ENCODE results near the gene TMEM245. TPM values are rescaled to one million over a fixed set of nuclear protein-coding genes. Genes with fewer than 3 reads are reported as not detected.

TMEM245 gene
- total RNA-seq, 1 experiment from 2014 or later: 59.8 TPM

DNA sequence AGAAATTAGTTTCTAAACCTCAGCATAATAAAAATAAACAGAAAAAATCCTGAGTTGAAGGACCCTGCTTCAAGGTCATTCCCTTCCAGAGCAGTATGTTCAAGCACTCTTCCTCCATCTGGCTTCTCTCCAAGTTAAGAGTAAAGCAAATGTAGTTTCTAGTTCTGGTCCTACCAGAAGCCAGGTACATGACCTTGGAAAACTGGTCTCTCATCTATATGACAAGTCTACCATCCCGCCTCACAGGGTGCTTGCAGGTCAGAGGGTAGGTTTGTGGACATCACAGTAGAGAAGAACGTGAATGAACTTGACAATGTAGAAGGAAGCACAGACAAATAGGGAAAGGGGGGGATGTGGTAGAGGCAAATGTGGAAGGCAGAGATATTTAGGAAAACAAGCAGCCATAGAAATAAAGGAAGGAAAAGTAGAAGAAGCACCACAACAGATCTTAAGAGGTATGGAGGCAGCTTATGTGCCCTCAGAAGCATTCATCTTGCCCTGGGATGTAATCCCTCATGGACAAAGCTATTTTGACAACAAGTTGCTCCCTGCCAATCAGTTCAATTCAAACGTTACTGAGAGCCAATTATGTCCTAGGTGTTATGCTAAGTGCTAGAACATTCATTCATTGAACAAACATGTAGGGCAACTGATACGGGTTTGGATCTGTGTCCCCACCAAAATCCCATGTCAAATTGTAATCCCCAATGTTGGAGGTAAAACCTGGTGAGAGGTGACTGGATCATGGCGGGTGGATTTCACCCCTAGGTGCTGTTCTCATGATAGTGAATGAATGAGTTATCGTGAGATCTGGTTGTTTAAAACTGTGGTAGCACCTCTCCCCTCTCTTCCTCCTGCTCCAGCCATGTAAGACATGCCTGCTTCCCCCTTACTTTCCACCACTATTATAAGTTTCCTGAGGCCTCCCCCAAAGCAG, 82.7 kb downstream of the TMEM245 start:
- intact Hi-C loops (cut with micrococcal nuclease; ENCODE audit: unreplicated experiment): no loop called here
- peaks cover 28% of the 10 kb centered on the region for H3K36me3 ChIP-seq (ENCODE audit: insufficient read depth, low read length, poor library complexity, severe bottlenecking)

DNA sequence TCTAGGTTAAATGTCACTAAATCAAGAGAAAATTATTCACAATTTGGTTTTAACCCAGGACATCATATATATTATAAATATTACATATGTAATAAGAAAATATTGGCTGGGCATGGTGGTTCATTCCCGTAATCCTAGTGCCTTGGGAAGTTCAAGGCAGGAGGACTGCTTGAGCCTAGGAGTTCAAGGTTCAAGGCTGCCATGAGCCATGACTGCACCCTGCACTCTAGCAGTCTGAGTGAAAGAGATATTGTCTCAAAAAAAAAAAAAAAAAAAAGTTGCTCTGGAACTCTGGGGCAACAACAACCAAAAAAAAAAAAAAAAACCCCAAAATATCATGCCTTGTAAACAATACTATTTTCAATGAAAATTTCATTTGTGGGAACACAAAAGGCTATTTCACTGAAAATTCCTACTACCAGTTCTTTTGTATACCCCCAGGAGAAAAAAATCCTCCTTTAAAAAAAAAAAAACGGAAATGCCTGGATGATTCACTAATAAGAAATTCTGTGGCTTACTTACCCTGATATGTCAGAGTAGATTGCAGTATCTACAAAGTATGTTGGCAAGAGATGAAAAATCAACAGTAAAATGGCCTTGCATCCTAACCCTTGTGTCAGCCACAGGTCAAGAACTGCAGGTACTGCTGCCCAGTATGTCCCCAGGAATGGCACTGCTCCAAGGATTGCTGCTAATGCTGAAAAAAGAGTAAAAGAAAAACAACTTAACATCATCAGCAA, 83.9 kb downstream of the TMEM245 start:
- TF ChIP-seq EZH2 (IDR thresholded peaks at IDR 0.05; ENCODE audit: borderline replicate concordance, low read depth, low read length, poor library complexity, severe bottlenecking) (no peak), CTCF (conservative IDR thresholded peaks at IDR 0.05; ENCODE audit: low read depth, low read length) (no peak)
- Histone ChIP-seq H3K9me3 (ENCODE audit: low read depth, low read length, poor library complexity, severe bottlenecking) (no peaks in the 10 kb centered on the region), H3K4me1 (ENCODE audit: insufficient read depth, low read length, poor library complexity, severe bottlenecking) (peaks cover 21% of the 10 kb centered on the region), H3K4me3 (ENCODE audit: low read depth, low read length, poor library complexity, severe bottlenecking) (no peak overlapping the region), H3K36me3 (ENCODE audit: insufficient read depth, low read length, poor library complexity, severe bottlenecking) (peaks cover 28% of the 10 kb centered on the region), H3K27me3 (replicated peaks; ENCODE audit: insufficient read depth, low read depth, low read length, poor library complexity) (no peaks in the 10 kb centered on the region), H3K27ac (ENCODE audit: low read depth, low read length, poor library complexity, severe bottlenecking) (peak overlapping the region; percentile 50)
- ChIA-PET CTCF (no interaction called here), POLR2A (ENCODE audit: low non-redundant PET) (no interaction called here)
- peak; percentile 73 for DNase-seq (ENCODE audit: low spot score)
- BruUV-seq (replicated peaks): no TSS peak
- intact Hi-C loops (cut with micrococcal nuclease; ENCODE audit: unreplicated experiment): no loop called here

More for the DNA sequence above, 82.7 kb downstream of the TMEM245 start:
- no peak for TF ChIP-seq CTCF (conservative IDR thresholded peaks at IDR 0.05; ENCODE audit: low read depth, low read length)
- TF ChIP-seq EZH2 (IDR thresholded peaks at IDR 0.05; ENCODE audit: borderline replicate concordance, low read depth, low read length, poor library complexity, severe bottlenecking): no peak
- Histone ChIP-seq H3K4me1 (ENCODE audit: insufficient read depth, low read length, poor library complexity, severe bottlenecking) (peaks cover 21% of the 10 kb centered on the region), H3K4me3 (ENCODE audit: low read depth, low read length, poor library complexity, severe bottlenecking) (no peak overlapping the region), H3K27me3 (replicated peaks; ENCODE audit: insufficient read depth, low read depth, low read length, poor library complexity) (no peaks in the 10 kb centered on the region), H3K27ac (ENCODE audit: low read depth, low read length, poor library complexity, severe bottlenecking) (peak overlapping the region; percentile 50), H3K9me3 (ENCODE audit: low read depth, low read length, poor library complexity, severe bottlenecking) (no peaks in the 10 kb centered on the region)
- no TSS peak for BruUV-seq (replicated peaks)
- DNase-seq (ENCODE audit: low spot score): peak; percentile 8
- ChIA-PET POLR2A (ENCODE audit: low non-redundant PET) (no interaction called here), CTCF (no interaction called here)

GRCh38 chr9:109033941-109034700, 85.6 kb downstream of the TMEM245 start:
- H3K36me3 ChIP-seq (ENCODE audit: insufficient read depth, low read length, poor library complexity, severe bottlenecking): peaks cover 28% of the 10 kb centered on the region
- H3K4me1 ChIP-seq (ENCODE audit: insufficient read depth, low read length, poor library complexity, severe bottlenecking): peaks cover 21% of the 10 kb centered on the region
- no peak for TF ChIP-seq EZH2 (IDR thresholded peaks at IDR 0.05; ENCODE audit: borderline replicate concordance, low read depth, low read length, poor library complexity, severe bottlenecking)
- no peak for TF ChIP-seq CTCF (conservative IDR thresholded peaks at IDR 0.05; ENCODE audit: low read depth, low read length)
- no peak overlapping the region for H3K27ac ChIP-seq (ENCODE audit: low read depth, low read length, poor library complexity, severe bottlenecking)
- ChIA-PET CTCF (no interaction called here), POLR2A (ENCODE audit: low non-redundant PET) (no interaction called here)
- intact Hi-C loops (cut with micrococcal nuclease; ENCODE audit: unreplicated experiment): no loop called here
- H3K4me3 ChIP-seq (ENCODE audit: low read depth, low read length, poor library complexity, severe bottlenecking): no peak overlapping the region
- no peak for DNase-seq (ENCODE audit: low spot score)
- H3K9me3 ChIP-seq (ENCODE audit: low read depth, low read length, poor library complexity, severe bottlenecking): no peaks in the 10 kb centered on the region
- H3K27me3 ChIP-seq (replicated peaks; ENCODE audit: insufficient read depth, low read depth, low read length, poor library complexity): no peaks in the 10 kb centered on the region
- BruUV-seq (replicated peaks): no TSS peak
